GM18508 (cell line): ENCODE measurements around the gene TDRD3.

ENCODE experiments used
- ATAC-seq: cut with Tn5 transposase; IDR thresholded peaks from one replicate; pipeline ENCODE4 v1.9.1; 2021; ENCODE audit warnings: moderate number of reproducible peaks; ENCODE audit not compliant: insufficient read depth, unreplicated experiment

The TDRD3 gene

GRCh38 chr13:60439201-60439600, 42.2 kb downstream of the TDRD3 start:
- no peak for ATAC-seq

- ATAC-seq, result no peak
Measured at GRCh38 chr13:60441761-60442160, 44.7 kb downstream of the TDRD3 start.

GRCh38 chr13:60448907-60449510, 52.0 kb downstream of the TDRD3 start:
- no peak for ATAC-seq

- no peak for ATAC-seq
Measured at GRCh38 chr13:60453490-60453889, 56.5 kb downstream of the TDRD3 start.

GRCh38 chr13:60454425-60454824, 57.4 kb downstream of the TDRD3 start:
- no peak for ATAC-seq

GRCh38 chr13:60463787-60464186, 66.8 kb downstream of the TDRD3 start:
- no peak for ATAC-seq

- no peak for ATAC-seq
Measured at GRCh38 chr13:60467098-60467497, 70.1 kb downstream of the TDRD3 start.

GRCh38 chr13:60479273-60479672, 82.3 kb downstream of the TDRD3 start:
- no peak for ATAC-seq

GRCh38 chr13:60482012-60482411, 85.0 kb downstream of the TDRD3 start:
- no peak for ATAC-seq

GRCh38 chr13:60484865-60485264, 87.8 kb downstream of the TDRD3 start:
- ATAC-seq, result no peak

GRCh38 chr13:60491531-60491930, 94.5 kb downstream of the TDRD3 start:
- ATAC-seq, result no peak

GRCh38 chr13:60492187-60492586, 95.2 kb downstream of the TDRD3 start:
- no peak for ATAC-seq

- ATAC-seq, result no peak
Measured at GRCh38 chr13:60494296-60494695, 97.3 kb downstream of the TDRD3 start.

- no peak for ATAC-seq
Measured at GRCh38 chr13:60501236-60501635, 104.2 kb downstream of the TDRD3 start.

- no peak for ATAC-seq
Measured at GRCh38 chr13:60509601-60510386, 112.8 kb downstream of the TDRD3 start.

GRCh38 chr13:60511637-60512036, 114.6 kb downstream of the TDRD3 start:
- ATAC-seq, result no peak

- ATAC-seq, result no peak
Measured at GRCh38 chr13:60514891-60515290, 117.9 kb downstream of the TDRD3 start.

GRCh38 chr13:60519496-60519895, 122.5 kb downstream of the TDRD3 start:
- no peak for ATAC-seq

- ATAC-seq, result no peak
Measured at GRCh38 chr13:60520902-60521569, 124.0 kb downstream of the TDRD3 start.

- no peak for ATAC-seq
Measured at GRCh38 chr13:60538566-60538965, 141.5 kb downstream of the TDRD3 start.

GRCh38 chr13:60540276-60540675, 143.3 kb downstream of the TDRD3 start:
- ATAC-seq, result no peak
